ENCODE data around the gene ZNF667. TPM values are rescaled to one million over a fixed set of nuclear protein-coding genes. Genes with fewer than 3 reads are reported as not detected.
A peak's percentile ranks its signal among the peaks of the same experiment; 100 is the strongest.

ZNF667 gene
- total RNA-seq, 1 donor from 2014 or later, result 28.5 TPM

- FAIRE-seq, result no peak
- no peak for DNase-seq (ENCODE audit: low spot score in 2 of 2)
Observed at GRCh38 chr19:56398809-56399208, 78.3 kb downstream of the ZNF667 start.

GRCh38 chr19:56393119-56394012, 83.8 kb downstream of the ZNF667 start, which contains the start of gene ZNF582:
Gene ZNF582 (minus strand): TSS chr19:56393534. CDS start chr19:56391752, 1,782 bp downstream.
- DNase-seq (ENCODE audit: low spot score in 2 of 2) (peak; percentile 90 to 97), FAIRE-seq (no peak)

Other genes with a start within 250 kb of the ZNF667 start
- gene EDDM13, start 204.6 kb downstream of the ZNF667 start, total RNA-seq, result not detected
- 4.1 TPM for gene ZSCAN5A, start 162.5 kb downstream of the ZNF667 start, total RNA-seq
- gene ZNF582, start 83.8 kb downstream of the ZNF667 start, total RNA-seq, result 4.5 TPM
- gene ZNF583, start 73.0 kb downstream of the ZNF667 start, total RNA-seq, result 55.4 TPM
- 12.6 TPM for gene ZNF471, start 30.5 kb upstream of the ZNF667 start, total RNA-seq
- gene ZFP28, start 61.6 kb upstream of the ZNF667 start, total RNA-seq, result 35.5 TPM
- gene ZNF470, start 90.1 kb upstream of the ZNF667 start, total RNA-seq, result 15.1 TPM
- gene ZNF71, start 118.0 kb upstream of the ZNF667 start, total RNA-seq, result 14.7 TPM
- 26.5 TPM for gene SMIM17, start 165.8 kb upstream of the ZNF667 start, total RNA-seq
- gene ZNF835, start 194.4 kb upstream of the ZNF667 start, total RNA-seq, result 13.0 TPM

Measured in frontal cortex (tissue), 4 donors.